Esophagus (tissue), 2 donors: Measurements from ENCODE around the gene AP2S1. TPM values are rescaled to one million over a fixed set of nuclear protein-coding genes. Genes with fewer than 3 reads are reported as not detected.
"Not testable (repeated sequence)": the region's sequence is repeated elsewhere in the genome, so short reads cannot be mapped to it uniquely, and the experiment has no call there.

Experiments
- H3K27ac ChIP-seq, 2 donors: one replicate each; pipeline ENCODE4 v1.5.1; 2013; ENCODE audit warnings: low read depth in 2 of 2, mild to moderate bottlenecking in 2 of 2, inconsistent platforms in 1 of 2, low read length in 1 of 2, moderate library complexity in 1 of 2
- H3K27me3 ChIP-seq, 2 donors: one replicate each; pipeline ENCODE4 v1.6.1; 2013; ENCODE audit warnings: low read length in 2 of 2, control low read depth in 1 of 2, mild to moderate bottlenecking in 1 of 2; ENCODE audit not compliant: insufficient read depth in 2 of 2, control insufficient read depth in 1 of 2
- H3K36me3 ChIP-seq, 2 donors: one replicate each; pipeline ENCODE4 v1.6.1; 2013; ENCODE audit warnings: low read length in 1 of 2; ENCODE audit not compliant: control insufficient read depth in 2 of 2, insufficient read depth in 2 of 2
- H3K4me1 ChIP-seq, 2 donors: one replicate each; pipeline ENCODE4 v1.6.1; 2013; ENCODE audit warnings: low read length in 1 of 2; ENCODE audit not compliant: control insufficient read depth in 2 of 2, insufficient read depth in 2 of 2
- H3K4me3 ChIP-seq, 2 donors: one replicate each; pipeline ENCODE4 v1.5.1; 2013; ENCODE audit warnings: low read length in 2 of 2, mild to moderate bottlenecking in 2 of 2, low read depth in 1 of 2, moderate library complexity in 1 of 2
- H3K9me3 ChIP-seq, 2 donors: one replicate each; pipeline ENCODE4 v1.6.1; 2013; ENCODE audit warnings: mild to moderate bottlenecking in 2 of 2, low read depth in 1 of 2, low read length in 1 of 2, moderate library complexity in 1 of 2; ENCODE audit not compliant: control insufficient read depth in 2 of 2, insufficient read depth in 1 of 2
- WGBS, 2 donors: extraction: QIAGEN DNeasy Blood & Tissue Kit; methylation state at CpG; one replicate each; pipeline ENCODE4 v1.1.7; 2013; 5-methylcytosine and 5-hydroxymethylcytosine counted together
- polyA plus RNA-seq, 2 donors: library from polyadenylated mRNA; stranded (reverse); fragments of 200-250 nt; gene quantifications; one replicate each; pipeline ENCODE4 v1.2.3, GENCODE V29; 2013
- donor health status: healthy with polysubstance abuse.
- donor health status: Bipolar disorder and iron deficiency.

Gene AP2S1
- polyA plus RNA-seq, 2 donors: 71.2 to 157 TPM

DNA sequence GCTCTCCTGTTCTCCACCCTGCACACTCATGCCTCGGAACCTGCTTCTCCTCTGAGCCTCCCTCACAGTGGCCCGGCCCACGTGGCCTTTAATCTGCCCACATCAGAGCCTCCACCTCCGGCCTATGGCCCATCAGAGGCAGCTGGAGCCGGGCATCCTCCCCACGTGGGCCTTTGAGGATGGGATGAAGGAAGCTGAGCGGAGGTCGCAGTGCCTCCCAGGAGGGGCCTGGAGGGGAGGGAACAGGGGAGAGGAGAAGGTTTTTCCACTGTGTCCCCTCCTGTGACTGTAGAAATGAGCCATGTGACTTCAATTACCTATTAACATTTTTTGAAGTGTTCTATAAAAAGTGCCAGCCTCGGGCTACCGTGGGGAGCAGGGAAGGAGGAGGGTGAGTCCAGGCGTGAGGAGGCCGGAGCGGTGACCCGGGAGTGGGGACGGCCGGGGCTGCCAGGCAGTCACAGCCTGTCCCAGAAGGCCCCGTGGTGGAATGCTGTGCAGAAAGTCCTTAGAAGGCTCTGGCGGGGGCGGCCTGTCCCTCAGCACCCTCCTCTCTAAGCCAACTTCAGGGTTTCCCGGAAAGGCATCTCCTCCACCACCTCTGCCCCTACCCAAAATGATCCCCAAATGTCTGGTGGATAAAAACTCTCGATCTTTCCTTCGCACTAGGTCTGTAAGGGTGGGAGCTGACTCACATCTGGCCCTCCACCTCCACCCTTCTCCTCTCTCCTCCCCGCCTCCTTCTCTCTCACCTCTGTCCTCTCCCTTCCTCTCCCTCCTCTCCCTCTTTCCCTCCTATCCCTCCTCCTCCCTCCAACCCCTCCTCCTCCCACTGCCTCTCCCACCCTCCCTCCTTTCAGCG, 37.4 kb downstream of the AP2S1 start:
- 74 to 75% methylated on average over 24 of the region's 24 CpGs for WGBS, 2 donors
- Histone ChIP-seq H3K4me3 (no peak overlapping the region), H3K27ac (no peak overlapping the region), H3K27me3 (no peaks in the 10 kb centered on the region), H3K4me1 (no peaks in the 10 kb centered on the region), H3K36me3 (no peaks in the 10 kb centered on the region), H3K9me3 (no peaks in the 10 kb centered on the region)

DNA sequence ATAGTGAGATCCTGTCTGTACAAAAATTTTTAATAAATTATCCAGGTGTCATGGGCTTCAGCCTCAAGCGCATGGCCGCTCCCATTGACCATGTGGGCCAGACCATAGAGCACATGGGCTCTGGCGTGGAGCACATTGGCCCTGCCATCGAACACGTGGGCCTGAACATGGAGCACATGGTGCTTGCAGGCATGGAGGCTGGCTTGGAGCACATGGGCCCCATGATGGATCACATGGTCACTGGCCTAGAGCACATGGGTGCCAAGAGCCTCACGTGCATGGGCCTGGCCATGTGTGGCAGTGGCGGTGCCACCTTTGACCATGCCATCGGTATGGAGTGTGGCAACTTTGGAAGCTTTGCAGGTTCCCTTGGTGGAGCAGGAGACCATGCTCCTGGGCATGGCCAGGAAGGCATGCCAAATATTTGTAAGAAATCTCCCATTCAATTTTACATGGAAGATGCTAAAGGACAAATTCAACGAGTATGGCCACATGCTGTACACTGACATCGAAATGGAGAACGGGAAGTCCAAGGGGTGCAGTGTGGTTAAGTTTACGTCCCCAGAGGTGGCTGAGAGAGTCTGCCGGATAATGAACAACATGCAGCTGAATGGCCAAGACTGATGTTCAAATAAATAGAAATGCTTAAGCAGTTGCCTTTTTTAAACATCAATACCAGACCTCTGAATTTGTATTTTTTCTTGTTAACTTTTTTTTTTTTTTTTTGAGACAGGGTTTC, 40.9 kb downstream of the AP2S1 start:
- Histone ChIP-seq H3K27ac (no peak overlapping the region), H3K4me1 (no peaks in the 10 kb centered on the region), H3K36me3 (no peaks in the 10 kb centered on the region), H3K4me3 (no peak overlapping the region), H3K27me3 (no peaks in the 10 kb centered on the region), H3K9me3 (no peaks in the 10 kb centered on the region)
- 89 to 94% methylated on average over 13 of the region's 13 CpGs for WGBS, 2 donors

DNA sequence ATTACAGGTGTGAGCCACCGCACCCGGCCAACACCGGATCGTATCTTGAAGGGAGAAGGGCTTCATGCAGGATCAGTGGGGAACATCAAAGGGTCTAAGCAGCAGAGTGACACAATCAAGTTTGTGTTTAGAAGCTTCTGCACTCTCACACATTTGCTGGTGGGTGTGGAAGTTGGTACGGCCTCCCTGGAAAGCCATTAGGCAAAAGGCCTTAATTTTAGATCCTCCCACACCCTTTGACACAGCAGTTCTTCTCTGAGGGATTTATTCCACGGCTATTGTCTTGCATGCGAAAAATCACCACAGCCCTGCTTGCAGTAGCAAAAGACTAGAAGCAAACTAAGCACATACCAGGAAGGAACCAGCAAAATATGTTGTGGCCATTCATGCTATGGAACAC, 44.0 kb downstream of the AP2S1 start:
- Histone ChIP-seq H3K4me3 (no peak overlapping the region), H3K27me3 (no peaks in the 10 kb centered on the region), H3K9me3 (no peaks in the 10 kb centered on the region), H3K27ac (peak overlapping the region in 1 of 2 donors; percentile 3), H3K36me3 (no peaks in the 10 kb centered on the region), H3K4me1 (peaks cover 0 to 3% of the 10 kb centered on the region in 2 donors)
- 77 to 78% methylated on average over 7 of the region's 7 CpGs for WGBS, 2 donors

DNA sequence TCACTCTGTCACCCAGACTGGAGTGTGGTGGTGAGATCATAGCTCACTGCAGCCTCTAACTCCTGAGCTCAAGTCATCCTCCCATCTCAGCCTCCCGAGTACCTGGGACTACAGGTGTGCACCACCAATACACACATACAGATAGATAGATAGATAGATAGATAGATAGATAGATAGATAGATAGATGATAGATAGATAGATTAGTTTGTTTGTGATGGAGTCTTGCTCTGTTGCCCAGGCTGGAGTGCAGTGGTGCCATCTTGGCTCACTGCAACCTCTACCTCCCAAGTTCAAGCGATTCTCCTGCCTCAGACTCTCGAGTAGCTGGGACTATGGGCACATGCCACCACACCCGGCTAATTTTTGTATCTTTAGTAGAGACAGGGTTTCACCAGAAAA, 46.2 kb downstream of the AP2S1 start:
- H3K4me3 ChIP-seq, H3K27me3 ChIP-seq, H3K27ac ChIP-seq, H3K4me1 ChIP-seq, H3K36me3 ChIP-seq, H3K9me3 ChIP-seq: not testable (repeated sequence)
- WGBS, 2 donors: 95% methylated on average over 4 of the region's 4 CpGs

DNA sequence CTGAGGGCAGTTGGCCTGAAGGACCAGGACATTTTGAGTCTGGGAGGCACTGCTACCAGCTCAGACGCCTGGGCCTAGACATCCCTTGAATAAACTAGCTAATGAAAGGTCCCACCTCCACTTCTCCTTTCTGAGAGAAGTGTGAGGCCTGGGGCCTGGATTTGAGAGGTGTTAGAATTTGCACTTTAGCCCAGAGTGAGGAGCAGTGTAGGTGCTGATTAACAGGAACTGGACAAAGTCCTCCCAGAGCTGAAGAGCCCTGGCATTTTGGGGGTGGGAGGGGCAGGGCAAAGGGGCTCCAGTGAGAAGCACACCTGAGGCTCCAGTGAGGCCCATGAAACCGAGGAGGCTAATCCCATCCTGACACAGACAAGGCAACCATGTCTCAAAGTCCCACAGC, 47.1 kb downstream of the AP2S1 start:
- H3K27ac ChIP-seq: no peak overlapping the region
- H3K4me1 ChIP-seq: peaks cover 0 to 3% of the 10 kb centered on the region in 2 donors
- WGBS, 2 donors: 64 to 67% methylated on average over 2 of the region's 2 CpGs

DNA sequence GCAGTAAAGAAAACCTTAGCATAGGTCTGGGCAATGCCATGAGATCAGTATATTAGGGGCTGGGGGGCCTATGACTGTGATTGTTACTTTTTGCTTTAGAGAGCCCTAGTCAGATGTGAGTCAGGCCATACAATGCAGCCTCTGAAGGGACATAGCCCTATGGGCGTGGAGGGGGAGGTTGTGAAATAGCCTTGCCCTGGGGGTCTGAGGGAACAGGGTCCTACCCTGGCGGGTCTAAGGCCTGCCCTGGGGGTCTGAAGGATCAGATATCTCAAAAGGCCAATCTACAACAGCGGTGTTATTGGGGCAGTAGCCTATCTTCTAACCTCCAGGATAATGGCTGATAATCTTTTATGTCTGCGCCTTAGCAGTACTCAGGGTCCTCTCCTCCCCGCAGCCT, 48.5 kb downstream of the AP2S1 start:
- 92 to 94% methylated on average over 5 of the region's 5 CpGs for WGBS, 2 donors
- no peak overlapping the region for H3K27ac ChIP-seq
- peaks cover 0 to 3% of the 10 kb centered on the region in 2 donors for H3K4me1 ChIP-seq
- no peaks in the 10 kb centered on the region for H3K36me3 ChIP-seq
- no peaks in the 10 kb centered on the region for H3K27me3 ChIP-seq
- H3K4me3 ChIP-seq: no peak overlapping the region
- no peaks in the 10 kb centered on the region for H3K9me3 ChIP-seq

More for the DNA sequence above, 47.1 kb downstream of the AP2S1 start:
- no peaks in the 10 kb centered on the region for H3K36me3 ChIP-seq
- no peaks in the 10 kb centered on the region for H3K27me3 ChIP-seq
- no peaks in the 10 kb centered on the region for H3K9me3 ChIP-seq
- no peak overlapping the region for H3K4me3 ChIP-seq

DNA sequence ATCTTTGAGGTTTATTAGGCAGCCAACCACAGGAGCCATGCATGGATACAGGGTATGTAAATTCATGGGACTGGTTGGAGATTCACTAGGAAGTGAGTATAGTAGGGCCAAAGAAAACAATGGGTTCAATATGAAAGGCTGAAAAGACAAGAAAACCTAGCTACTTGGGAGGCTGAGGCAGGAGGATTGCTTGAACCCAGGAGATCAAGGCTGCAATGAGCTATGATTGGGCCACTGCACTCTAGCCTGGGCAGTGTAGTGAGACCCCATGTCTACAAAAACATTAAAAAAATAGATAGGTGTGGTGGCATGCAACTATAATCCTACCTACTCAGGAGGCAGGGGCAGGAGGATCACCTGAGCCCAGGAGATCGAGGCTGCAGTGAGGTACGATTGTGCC, 51.9 kb downstream of the AP2S1 start:
- Histone ChIP-seq H3K27me3 (no peaks in the 10 kb centered on the region), H3K27ac (no peak overlapping the region), H3K9me3 (no peaks in the 10 kb centered on the region), H3K4me1 (peaks cover 2 to 3% of the 10 kb centered on the region in 2 donors), H3K4me3 (no peak overlapping the region), H3K36me3 (no peaks in the 10 kb centered on the region)
- 97 to 98% methylated on average over 2 of the region's 2 CpGs for WGBS, 2 donors

DNA sequence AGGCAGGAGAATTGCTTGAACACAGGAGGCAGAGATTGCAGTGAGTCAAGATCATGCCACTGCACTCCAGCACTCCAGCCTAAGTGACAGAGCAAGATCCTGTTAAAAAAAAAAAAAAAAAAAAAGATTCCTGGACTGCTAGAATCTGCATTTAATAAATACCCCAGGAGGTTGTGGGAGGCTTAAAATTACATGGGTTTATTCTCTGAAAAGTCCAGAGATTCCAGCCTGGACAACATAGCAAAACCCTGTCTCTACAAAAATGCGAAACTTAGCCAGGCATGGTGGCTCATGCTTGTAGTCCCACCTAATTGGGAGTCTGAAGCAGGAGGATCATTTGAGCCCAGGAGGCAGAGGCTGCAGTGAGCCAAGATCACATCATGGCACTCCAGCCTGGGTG, 52.8 kb downstream of the AP2S1 start:
- no peaks in the 10 kb centered on the region for H3K9me3 ChIP-seq
- H3K27ac ChIP-seq: no peak overlapping the region
- H3K4me1 ChIP-seq: peaks cover 0 to 3% of the 10 kb centered on the region in 2 donors
- no peaks in the 10 kb centered on the region for H3K27me3 ChIP-seq
- 93 to 98% methylated on average over 1 of the region's 1 CpG for WGBS, 2 donors
- no peak overlapping the region for H3K4me3 ChIP-seq
- H3K36me3 ChIP-seq: no peaks in the 10 kb centered on the region

DNA sequence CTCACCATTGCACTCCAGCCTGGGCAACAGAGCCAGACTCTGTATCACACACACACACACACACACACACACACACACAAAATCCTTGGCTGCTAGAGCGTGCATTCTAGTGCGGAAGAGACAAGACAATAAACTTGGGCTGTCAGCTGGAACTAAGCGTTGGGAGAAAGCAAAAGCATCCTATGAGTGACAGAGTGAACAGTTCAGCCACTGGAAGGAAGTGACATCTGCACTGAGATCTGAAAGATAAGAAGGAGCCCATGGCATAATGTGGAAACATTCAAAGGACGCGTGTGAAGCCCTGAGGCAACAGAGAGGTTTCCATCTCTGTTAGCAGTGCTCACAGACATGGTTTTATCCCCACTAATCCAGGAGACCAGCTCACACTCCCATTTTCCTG, 58.7 kb downstream of the AP2S1 start:
- Histone ChIP-seq H3K27me3 (no peaks in the 10 kb centered on the region), H3K9me3 (no peaks in the 10 kb centered on the region), H3K36me3 (no peaks in the 10 kb centered on the region), H3K4me3 (no peak overlapping the region), H3K27ac (no peak overlapping the region), H3K4me1 (peaks cover 0 to 8% of the 10 kb centered on the region in 2 donors)
- WGBS, 2 donors: 62 to 67% methylated on average over 5 of the region's 5 CpGs
